GM18873 (cell line): ENCODE measurements around the gene C5orf63.
"Not testable (repeated sequence)": the region's sequence is repeated elsewhere in the genome, so short reads cannot be mapped to it uniquely, and the experiment has no call there.

Source experiments
- ATAC-seq: cut with Tn5 transposase; IDR thresholded peaks from one replicate; pipeline ENCODE4 v1.9.1; 2021; ENCODE audit warnings: mild to moderate bottlenecking, moderate library complexity, moderate number of reproducible peaks; ENCODE audit not compliant: unreplicated experiment, low FRiP score

C5orf63 gene

GRCh38 chr5:127038550-127038949 is 34.8 kb downstream of the C5orf63 start:
- no peak for ATAC-seq

DNA sequence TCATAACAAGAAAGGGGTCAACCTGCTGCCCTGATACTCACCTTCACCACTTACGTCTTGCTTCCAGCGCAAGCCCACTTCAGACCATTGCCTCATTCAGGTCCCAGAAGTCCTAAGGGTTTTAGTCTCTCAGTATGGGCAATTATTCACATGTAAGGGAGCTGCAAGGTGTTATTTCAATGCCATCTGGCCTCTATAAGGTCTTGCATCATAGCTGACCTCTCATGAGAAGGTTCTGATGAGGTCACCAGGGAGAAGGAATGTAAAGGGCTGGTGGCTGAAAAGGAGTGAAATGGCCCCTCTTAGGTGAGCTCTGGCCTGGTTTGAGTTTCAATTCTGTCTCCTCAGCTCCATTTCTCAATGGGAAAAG is 41.5 kb downstream of the C5orf63 start:
- no peak for ATAC-seq

DNA sequence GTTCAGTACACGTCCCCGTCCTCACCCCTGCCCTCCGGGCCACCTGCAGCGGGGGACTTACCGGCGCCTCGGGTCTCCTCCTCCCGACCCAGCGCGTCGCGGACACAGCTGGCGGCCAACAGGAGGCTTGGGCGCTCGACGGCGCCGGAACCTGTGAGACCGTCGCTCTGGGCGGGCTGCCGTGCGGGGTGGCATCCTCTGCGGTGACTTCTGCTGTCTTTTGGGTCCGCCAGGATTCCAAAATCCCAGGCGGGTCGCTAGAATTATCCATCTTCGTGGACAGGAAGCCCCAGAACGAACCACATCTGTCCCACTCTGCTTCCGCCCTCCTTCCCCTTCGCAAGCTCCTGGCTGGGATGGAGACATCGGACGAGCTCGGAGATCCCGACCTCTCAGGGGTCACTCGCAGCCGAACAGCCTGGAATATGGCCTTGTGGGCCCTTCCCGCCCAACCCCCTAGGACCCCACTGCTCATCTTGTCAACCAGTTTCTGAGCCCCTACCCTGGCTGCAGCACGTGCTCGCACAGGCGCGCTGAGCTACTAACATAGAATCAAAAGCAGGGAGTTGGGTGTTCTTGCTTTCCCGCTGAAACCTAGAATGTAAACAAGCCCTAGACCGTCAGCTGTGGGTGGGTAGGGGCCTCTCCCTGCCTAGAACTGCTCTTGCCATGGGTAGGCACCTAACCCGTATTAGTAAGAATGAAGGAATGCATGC is 42.0 kb downstream of the C5orf63 start:
- peak; percentile 5 for ATAC-seq

- peak; percentile 93 for ATAC-seq
Observed at GRCh38 chr5:127030259-127031146, 42.8 kb downstream of the C5orf63 start, which contains the start of gene MARCHF3. Gene MARCHF3 (minus strand): TSS chr5:127030558. CDS start chr5:126918171, 112,387 bp downstream.

DNA sequence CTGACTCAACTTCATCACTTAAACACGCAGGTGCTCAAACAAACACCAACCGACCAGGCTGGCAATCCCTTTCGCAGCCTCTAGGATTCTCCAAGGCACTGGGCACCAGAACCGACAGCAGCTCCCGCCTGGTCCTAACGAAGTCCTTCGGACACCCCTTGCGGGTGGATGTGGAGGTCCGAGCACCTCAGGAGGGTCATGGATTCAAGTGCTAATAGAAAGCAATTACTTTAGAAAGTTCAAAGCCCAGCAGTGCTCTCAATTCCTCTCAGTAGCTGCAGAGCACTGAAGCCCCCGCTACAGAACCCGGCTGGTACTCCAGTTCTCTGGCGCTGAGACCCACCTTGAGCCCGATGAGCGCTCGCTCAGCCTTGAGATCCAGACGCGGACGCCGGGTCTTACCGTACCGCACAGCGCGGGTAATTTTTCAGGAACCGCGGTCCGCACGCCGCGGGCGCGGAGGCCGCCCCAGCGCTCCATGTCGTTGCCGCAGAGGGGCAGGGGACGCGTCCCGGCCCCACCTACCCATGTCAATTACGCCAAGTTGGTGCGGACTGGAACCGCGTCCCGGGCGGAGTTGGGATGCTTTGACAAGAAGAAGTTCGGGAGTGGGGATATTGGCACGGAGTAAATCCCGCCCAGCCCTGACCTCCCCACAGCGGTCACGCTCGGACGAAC is 43.6 kb downstream of the C5orf63 start:
- ATAC-seq = no peak

DNA sequence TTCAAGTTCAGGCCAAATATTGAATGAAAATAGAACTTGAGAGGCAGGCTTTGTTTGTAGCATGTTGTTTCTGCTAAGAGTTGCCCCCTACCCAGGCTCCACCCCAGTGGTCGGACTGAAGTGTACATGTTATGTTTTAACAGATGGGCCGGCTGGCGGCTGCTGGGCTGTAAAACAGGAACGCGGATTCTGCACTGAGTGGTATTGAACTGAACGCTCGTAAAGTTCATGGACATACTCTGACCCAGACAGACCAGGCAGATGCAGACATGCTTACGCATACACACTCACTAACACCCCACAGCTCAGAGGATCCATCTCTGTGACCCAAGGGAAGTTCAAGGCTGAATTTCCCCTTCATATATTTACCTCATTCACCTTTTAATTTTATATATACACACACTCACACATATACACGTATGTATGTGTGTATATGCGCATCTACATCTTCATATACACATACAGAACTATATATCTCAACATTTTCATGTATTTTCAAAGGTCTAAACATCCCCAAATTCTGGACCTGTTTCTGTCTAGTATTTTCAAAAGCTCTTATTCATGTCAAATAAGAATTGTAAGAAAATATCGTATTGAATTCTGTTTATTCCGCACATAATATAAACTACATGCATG is 44.4 kb downstream of the C5orf63 start:
- no peak for ATAC-seq

GRCh38 chr5:127027539-127027938 is 45.8 kb downstream of the C5orf63 start:
- no peak for ATAC-seq

- no peak for ATAC-seq
Observed at GRCh38 chr5:127026166-127026565, 47.1 kb downstream of the C5orf63 start.

GRCh38 chr5:127025467-127025866 is 47.8 kb downstream of the C5orf63 start:
- ATAC-seq = no peak

- ATAC-seq = no peak
Observed at GRCh38 chr5:127024821-127025220, 48.5 kb downstream of the C5orf63 start.

- ATAC-seq = not testable (repeated sequence)
Observed at GRCh38 chr5:127023552-127024191, 49.6 kb downstream of the C5orf63 start.

- no peak for ATAC-seq
Observed at GRCh38 chr5:127022846-127023245, 50.5 kb downstream of the C5orf63 start.

DNA sequence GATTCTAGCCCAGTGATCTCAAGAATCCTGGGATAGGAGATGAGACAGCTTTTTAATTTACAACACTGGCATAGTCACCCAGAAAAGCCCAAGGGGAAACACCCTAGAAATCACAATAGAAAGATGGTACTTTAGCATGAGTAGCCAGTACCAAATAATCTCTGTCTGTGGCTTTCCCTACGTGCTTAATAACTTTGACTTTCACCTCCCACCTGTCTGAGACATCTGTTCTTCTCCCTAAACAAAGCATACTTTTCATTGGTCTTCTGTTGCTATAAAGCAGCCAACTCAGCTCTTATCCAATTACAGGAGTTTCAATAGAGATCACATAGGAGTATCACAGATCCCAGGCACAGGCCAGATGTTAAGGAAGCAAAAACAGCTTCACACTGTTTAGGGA is 53.4 kb downstream of the C5orf63 start:
- ATAC-seq = no peak

GRCh38 chr5:127016722-127017121 is 56.6 kb downstream of the C5orf63 start:
- not testable (repeated sequence) for ATAC-seq

GRCh38 chr5:127015716-127016115 is 57.6 kb downstream of the C5orf63 start:
- no peak for ATAC-seq

GRCh38 chr5:127014573-127014972 is 58.7 kb downstream of the C5orf63 start:
- ATAC-seq = peak; percentile 57

GRCh38 chr5:127013407-127013806 is 59.9 kb downstream of the C5orf63 start:
- no peak for ATAC-seq

- no peak for ATAC-seq
Observed at GRCh38 chr5:127012916-127013315, 60.4 kb downstream of the C5orf63 start.

DNA sequence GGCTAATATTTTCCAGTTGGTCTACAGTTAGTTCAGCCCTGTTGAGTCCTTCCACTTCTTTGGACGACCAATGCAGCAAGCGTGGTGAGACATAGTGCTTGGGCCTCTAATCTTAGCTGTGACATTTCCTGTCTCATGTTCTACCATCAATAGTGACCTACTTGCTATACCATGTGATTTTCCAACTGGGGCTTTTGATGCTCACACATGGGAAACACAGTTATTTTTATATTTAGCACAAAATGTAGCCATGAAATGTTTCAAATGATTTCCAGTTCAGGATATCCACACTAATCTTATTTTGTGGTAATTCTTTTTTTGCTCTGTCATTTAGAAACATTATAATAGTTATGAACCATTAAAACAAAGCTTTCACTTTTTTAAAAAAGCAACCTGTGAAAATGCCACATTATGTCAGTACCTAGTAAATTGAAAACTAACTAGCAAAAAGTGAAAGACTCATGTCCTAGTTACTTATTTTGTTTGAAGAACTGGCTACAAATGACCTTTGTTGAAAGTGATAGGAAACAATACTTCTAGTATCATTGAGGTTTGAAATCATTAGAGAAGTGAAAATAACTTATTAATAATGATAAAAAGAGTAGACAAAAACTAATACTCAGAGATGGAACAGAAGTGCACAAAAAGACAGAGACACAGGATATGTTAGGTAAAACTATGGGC is 61.2 kb downstream of the C5orf63 start:
- ATAC-seq = peak; percentile 72
